GM10248 (cell line): Measurements from ENCODE around the gene ITGA5.

Experiments used
- CTCF ChIA-PET: fragments of 300-600 bp; sonication (Branson Sonifier 250); formaldehyde crosslinking; extraction: SDS; loops from one replicate; lab custom pipeline; 2021; ENCODE audit warnings: antibody characterized with exemption; lab: Yijun Ruan, JAX
- POLR2A ChIA-PET: fragments of 350-650 bp; sonication (Branson Sonifier 250); formaldehyde crosslinking; extraction: SDS; loops from one replicate; lab custom pipeline; 2020; ENCODE audit warnings: antibody characterized with exemption; lab: Yijun Ruan, JAX
- DNase-seq: peaks from one replicate; pipeline ENCODE4 v3.0.0; 2012; ENCODE audit errors: extremely low spot score
- TF ChIP-seq, protein P1 (sequence below): IDR thresholded peaks from 2 replicates; pipeline ENCODE4 v1.5.1; 2012; ENCODE audit warnings: mild to moderate bottlenecking, low read depth; ENCODE audit errors: extremely low read depth, missing control alignments, control extremely low read depth

ITGA5 gene

GRCh38 chr12:54419088-54419887 is at the start of gene ITGA5:
TSS of gene ITGA5 (minus strand) at chr12:54419266. CDS start at chr12:54419198, 68 bp downstream.
- TF ChIP-seq, protein P1, sequence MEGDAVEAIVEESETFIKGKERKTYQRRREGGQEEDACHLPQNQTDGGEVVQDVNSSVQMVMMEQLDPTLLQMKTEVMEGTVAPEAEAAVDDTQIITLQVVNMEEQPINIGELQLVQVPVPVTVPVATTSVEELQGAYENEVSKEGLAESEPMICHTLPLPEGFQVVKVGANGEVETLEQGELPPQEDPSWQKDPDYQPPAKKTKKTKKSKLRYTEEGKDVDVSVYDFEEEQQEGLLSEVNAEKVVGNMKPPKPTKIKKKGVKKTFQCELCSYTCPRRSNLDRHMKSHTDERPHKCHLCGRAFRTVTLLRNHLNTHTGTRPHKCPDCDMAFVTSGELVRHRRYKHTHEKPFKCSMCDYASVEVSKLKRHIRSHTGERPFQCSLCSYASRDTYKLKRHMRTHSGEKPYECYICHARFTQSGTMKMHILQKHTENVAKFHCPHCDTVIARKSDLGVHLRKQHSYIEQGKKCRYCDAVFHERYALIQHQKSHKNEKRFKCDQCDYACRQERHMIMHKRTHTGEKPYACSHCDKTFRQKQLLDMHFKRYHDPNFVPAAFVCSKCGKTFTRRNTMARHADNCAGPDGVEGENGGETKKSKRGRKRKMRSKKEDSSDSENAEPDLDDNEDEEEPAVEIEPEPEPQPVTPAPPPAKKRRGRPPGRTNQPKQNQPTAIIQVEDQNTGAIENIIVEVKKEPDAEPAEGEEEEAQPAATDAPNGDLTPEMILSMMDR, result no peak
- CTCF ChIA-PET, result interaction anchor here (3.8 to 14.5 kb wide), 2 partner anchors 18 to 20 kb away, joined by 19 to 280 read pairs; no protein-coding TSS in a partner anchor
- POLR2A ChIA-PET, result no interaction called here
- DNase-seq, result no peak

DNA sequence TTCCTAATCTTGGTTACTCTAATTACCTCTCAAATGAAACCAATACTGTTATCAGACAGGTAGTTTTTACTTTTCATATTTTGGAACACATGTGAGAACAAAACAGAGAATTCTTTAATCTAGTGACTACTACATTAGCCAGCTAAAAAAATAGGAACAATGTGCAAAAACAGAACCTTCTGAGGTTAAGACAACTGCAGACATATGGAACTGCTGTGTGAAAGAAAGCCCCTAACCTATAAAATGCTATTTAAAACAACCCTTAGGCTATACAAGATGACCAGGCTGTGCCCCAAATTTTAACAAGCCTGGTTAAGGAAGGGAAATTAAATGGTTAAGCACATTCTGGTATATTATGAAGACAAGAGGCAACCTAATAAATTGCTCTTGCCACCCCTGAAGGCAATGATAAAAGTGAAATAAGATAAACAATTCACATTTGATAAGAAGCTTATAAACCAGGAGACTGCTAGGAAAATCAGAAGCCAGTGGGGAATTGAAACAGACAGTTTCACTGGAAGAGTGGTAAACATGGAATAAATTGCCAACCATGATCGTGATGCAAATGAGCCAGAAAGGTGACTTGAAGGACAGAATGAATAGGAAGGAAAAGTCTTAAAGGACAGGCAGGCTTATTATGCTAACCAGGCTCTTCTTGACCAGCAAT is 46.9 kb upstream of the ITGA5 start:
- POLR2A ChIA-PET, result interaction anchor here (0.6 kb wide), 1 partner anchor 32 kb away, joined by 5 read pairs; no protein-coding TSS in a partner anchor
- TF ChIP-seq, protein P1, result no peak
- no peak for DNase-seq
- CTCF ChIA-PET, result interaction anchor here (0.9 to 2.1 kb wide), 7 partner anchors 10 to 67 kb away, joined by 3 to 10 read pairs (median 4); no protein-coding TSS in a partner anchor

DNA sequence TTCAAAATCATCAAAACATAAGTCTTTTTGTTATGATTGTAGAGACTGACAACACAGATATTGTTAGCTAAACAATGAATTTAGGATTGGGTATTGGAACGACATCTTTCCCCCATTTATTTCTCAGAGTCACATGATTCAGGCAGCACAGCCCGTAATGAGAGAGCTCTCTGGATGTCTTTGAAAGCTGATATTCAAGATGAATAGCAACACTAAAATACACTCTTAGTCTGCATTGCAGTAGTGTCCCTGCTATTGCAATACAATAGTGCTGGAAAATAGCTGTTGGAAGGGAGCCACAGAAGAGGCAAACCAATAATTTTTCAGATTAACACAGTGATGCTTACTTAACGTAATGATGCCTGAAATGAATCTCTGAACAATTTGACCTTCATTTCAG is 44.4 kb upstream of the ITGA5 start:
- DNase-seq, result no peak
- ChIA-PET POLR2A (no interaction called here), CTCF (interaction anchor here (0.9 to 3.2 kb wide), 7 partner anchors 9 to 64 kb away, joined by 3 to 13 read pairs (median 4); no protein-coding TSS in a partner anchor)
- TF ChIP-seq, protein P1, result no peak

- no peak for DNase-seq
- ChIA-PET POLR2A (no interaction called here), CTCF (interaction anchor here (0.9 to 3.2 kb wide), 7 partner anchors 9 to 64 kb away, joined by 3 to 13 read pairs (median 4); no protein-coding TSS in a partner anchor)
- TF ChIP-seq, protein P1, result no peak
Observed at GRCh38 chr12:54463034-54463433, 44.0 kb upstream of the ITGA5 start.

- POLR2A ChIA-PET, result no interaction called here
- CTCF ChIA-PET, result interaction anchor here (1.0 to 3.0 kb wide), 3 partner anchors 21 to 61 kb away, joined by 3 to 13 read pairs (median 5); no protein-coding TSS in a partner anchor
- DNase-seq, result no peak
- TF ChIP-seq, protein P1, result no peak
Observed at GRCh38 chr12:54460317-54460923, 41.4 kb upstream of the ITGA5 start.

GRCh38 chr12:54459355-54459754 is 40.3 kb upstream of the ITGA5 start:
- ChIA-PET CTCF (interaction anchor here (1.2 to 3.0 kb wide), 2 partner anchors 21 to 60 kb away, joined by 3 to 13 read pairs; no protein-coding TSS in a partner anchor), POLR2A (interaction anchor here (0.7 kb wide), 1 partner anchor 38 kb away, joined by 3 read pairs; no protein-coding TSS in a partner anchor)
- TF ChIP-seq, protein P1, result no peak
- DNase-seq, result no peak
